Ishikawa (cell line): Measurements from ENCODE around the gene DACT3.

ENCODE experiments used
- CREB1 ChIP-seq: IDR thresholded peaks from 2 replicates; pipeline ENCODE4 v1.6.1; 2012; ENCODE audit warnings: low read depth
- EP300 ChIP-seq: IDR thresholded peaks from 2 replicates; pipeline ENCODE4 v1.6.1; 2012; ENCODE audit warnings: borderline replicate concordance
- NFIC ChIP-seq: IDR thresholded peaks from 2 replicates; pipeline ENCODE4 v1.6.1; 2012
- RAD21 ChIP-seq: IDR thresholded peaks from 2 replicates; pipeline ENCODE4 v1.6.1; 2012; ENCODE audit warnings: low read depth
- TAF1 ChIP-seq: IDR thresholded peaks from 2 replicates; pipeline ENCODE4 v1.6.1; 2012; ENCODE audit warnings: low read depth, mild to moderate bottlenecking
- TF ChIP-seq, protein P1 (sequence below): IDR thresholded peaks from 2 replicates; pipeline ENCODE4 v1.6.1; 2012; ENCODE audit warnings: low read depth, mild to moderate bottlenecking
- TF ChIP-seq, protein P2 (sequence below): IDR thresholded peaks from 2 replicates; pipeline ENCODE4 v1.6.1; 2012
- TF ChIP-seq, protein P3 (sequence below): IDR thresholded peaks from 2 replicates; pipeline ENCODE4 v1.6.1; 2012

DNA sequence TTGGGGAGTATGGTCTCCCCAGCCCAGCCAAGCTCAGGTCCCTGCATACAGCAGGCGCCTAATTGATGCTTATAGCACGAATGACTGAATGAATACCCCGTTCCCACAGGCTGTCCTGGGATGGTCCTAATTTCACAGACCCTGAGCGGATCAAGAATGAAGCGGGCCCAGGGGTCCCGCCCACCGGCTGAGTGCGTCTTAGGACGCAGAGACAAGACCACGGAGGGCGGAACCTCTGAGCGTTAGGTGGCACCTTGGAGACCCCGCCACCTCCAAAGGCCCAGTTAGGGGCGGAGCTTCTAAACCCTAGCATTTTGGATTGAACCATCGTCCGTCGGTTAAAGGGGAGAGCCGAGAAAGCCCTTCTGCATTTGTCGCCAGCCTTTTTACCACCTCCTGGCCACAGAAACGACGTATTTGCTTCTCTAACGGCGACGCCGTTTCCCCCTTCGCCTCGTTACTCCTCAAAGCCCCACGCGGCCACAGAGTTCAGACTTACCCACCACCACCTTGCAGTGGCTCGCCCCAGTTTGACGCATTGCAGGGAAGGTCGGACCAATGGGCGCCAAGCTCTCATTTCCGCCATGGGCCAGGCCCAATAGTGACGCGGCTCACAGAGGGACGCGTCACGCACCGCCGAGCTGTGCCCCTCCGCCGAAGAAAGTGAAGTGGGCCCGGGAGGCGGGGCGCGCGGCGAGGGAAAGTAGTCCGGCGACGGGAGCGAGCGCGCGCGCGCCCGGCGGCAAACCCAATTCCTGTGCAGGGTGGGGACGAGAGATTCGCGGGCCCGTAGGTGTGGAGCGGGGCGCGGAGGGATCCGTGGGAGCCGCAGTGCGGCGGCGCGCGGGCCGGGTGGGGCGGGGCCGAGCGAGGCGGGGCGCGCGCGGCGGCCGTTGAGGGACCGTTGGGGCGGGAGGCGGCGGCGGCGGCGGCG, 60.3 kb downstream of the DACT3 start:
- TF ChIP-seq, protein P1, sequence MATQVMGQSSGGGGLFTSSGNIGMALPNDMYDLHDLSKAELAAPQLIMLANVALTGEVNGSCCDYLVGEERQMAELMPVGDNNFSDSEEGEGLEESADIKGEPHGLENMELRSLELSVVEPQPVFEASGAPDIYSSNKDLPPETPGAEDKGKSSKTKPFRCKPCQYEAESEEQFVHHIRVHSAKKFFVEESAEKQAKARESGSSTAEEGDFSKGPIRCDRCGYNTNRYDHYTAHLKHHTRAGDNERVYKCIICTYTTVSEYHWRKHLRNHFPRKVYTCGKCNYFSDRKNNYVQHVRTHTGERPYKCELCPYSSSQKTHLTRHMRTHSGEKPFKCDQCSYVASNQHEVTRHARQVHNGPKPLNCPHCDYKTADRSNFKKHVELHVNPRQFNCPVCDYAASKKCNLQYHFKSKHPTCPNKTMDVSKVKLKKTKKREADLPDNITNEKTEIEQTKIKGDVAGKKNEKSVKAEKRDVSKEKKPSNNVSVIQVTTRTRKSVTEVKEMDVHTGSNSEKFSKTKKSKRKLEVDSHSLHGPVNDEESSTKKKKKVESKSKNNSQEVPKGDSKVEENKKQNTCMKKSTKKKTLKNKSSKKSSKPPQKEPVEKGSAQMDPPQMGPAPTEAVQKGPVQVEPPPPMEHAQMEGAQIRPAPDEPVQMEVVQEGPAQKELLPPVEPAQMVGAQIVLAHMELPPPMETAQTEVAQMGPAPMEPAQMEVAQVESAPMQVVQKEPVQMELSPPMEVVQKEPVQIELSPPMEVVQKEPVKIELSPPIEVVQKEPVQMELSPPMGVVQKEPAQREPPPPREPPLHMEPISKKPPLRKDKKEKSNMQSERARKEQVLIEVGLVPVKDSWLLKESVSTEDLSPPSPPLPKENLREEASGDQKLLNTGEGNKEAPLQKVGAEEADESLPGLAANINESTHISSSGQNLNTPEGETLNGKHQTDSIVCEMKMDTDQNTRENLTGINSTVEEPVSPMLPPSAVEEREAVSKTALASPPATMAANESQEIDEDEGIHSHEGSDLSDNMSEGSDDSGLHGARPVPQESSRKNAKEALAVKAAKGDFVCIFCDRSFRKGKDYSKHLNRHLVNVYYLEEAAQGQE = no peak
- no peak for TF ChIP-seq RAD21
- TF ChIP-seq TAF1 = peak; percentile 87
- peak; percentile 79 for TF ChIP-seq CREB1
- TF ChIP-seq EP300 = peak; percentile 59; the same call in 1 of the 2 replicates
- TF ChIP-seq, protein P2, sequence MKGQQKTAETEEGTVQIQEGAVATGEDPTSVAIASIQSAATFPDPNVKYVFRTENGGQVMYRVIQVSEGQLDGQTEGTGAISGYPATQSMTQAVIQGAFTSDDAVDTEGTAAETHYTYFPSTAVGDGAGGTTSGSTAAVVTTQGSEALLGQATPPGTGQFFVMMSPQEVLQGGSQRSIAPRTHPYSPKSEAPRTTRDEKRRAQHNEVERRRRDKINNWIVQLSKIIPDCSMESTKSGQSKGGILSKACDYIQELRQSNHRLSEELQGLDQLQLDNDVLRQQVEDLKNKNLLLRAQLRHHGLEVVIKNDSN = 0 out of 2 replicates have a peak, but pooled peaks have one; percentile 39
- peak; percentile 42; the same call in 1 of the 2 replicates for TF ChIP-seq NFIC
- TF ChIP-seq, protein P3, sequence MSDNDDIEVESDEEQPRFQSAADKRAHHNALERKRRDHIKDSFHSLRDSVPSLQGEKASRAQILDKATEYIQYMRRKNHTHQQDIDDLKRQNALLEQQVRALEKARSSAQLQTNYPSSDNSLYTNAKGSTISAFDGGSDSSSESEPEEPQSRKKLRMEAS = peak; percentile 79
